HUES48 (cell line): ENCODE results near the gene PKN1.

ENCODE experiments used
- H3K27ac ChIP-seq: one replicate; pipeline ENCODE4 v1.7.0; 2013; ENCODE audit warnings: low read depth, low read length, inconsistent platforms
- H3K27me3 ChIP-seq: 2 replicates; pipeline ENCODE4 v1.6.1; 2013; ENCODE audit warnings: mild to moderate bottlenecking, low read length; ENCODE audit not compliant: control insufficient read depth, insufficient read depth
- H3K36me3 ChIP-seq: 2 replicates; pipeline ENCODE4 v1.6.1; 2013; ENCODE audit warnings: low read length; ENCODE audit not compliant: control insufficient read depth, insufficient read depth
- H3K4me1 ChIP-seq: 2 replicates; pipeline ENCODE4 v1.6.1; 2013; ENCODE audit warnings: mild to moderate bottlenecking, low read length; ENCODE audit not compliant: control insufficient read depth, insufficient read depth
- H3K4me3 ChIP-seq: 2 replicates; pipeline ENCODE4 v1.5.1; 2013; ENCODE audit warnings: mild to moderate bottlenecking, low read depth, low read length
- H3K9ac ChIP-seq: 2 replicates; pipeline ENCODE4 v1.6.1; 2013; ENCODE audit warnings: mild to moderate bottlenecking, low read depth, low read length, moderate library complexity
- H3K9me3 ChIP-seq: 2 replicates; pipeline ENCODE4 v1.6.1; 2013; ENCODE audit warnings: low read length; ENCODE audit not compliant: control insufficient read depth, insufficient read depth

PKN1 gene

GRCh38 chr19:14510311-14511228 is 77.5 kb downstream of the PKN1 start:
- H3K27me3 ChIP-seq: no peaks in the 10 kb centered on the region
- no peak overlapping the region for H3K4me3 ChIP-seq
- no peaks in the 10 kb centered on the region for H3K9me3 ChIP-seq
- H3K9ac ChIP-seq: no peak overlapping the region
- H3K36me3 ChIP-seq: peaks cover 16% of the 10 kb centered on the region
- H3K4me1 ChIP-seq: peaks cover 2% of the 10 kb centered on the region; the same call in 1 of the 2 replicates
- no peak overlapping the region for H3K27ac ChIP-seq

- Histone ChIP-seq H3K9ac (no peak overlapping the region), H3K27me3 (no peaks in the 10 kb centered on the region), H3K4me1 (0 out of 2 replicates have a peak, but pooled peaks cover 2% of the 10 kb centered on the region), H3K36me3 (peaks cover 22% of the 10 kb centered on the region), H3K9me3 (no peaks in the 10 kb centered on the region), H3K4me3 (no peak overlapping the region), H3K27ac (no peak overlapping the region)
Measured at GRCh38 chr19:14511229-14511593, 78.1 kb downstream of the PKN1 start.

- Histone ChIP-seq H3K4me3 (no peak overlapping the region), H3K36me3 (peaks cover 29% of the 10 kb centered on the region), H3K4me1 (peaks cover 10% of the 10 kb centered on the region; the same call in 1 of the 2 replicates), H3K27ac (no peak overlapping the region), H3K27me3 (no peaks in the 10 kb centered on the region), H3K9ac (no peak overlapping the region), H3K9me3 (no peaks in the 10 kb centered on the region)
Measured at GRCh38 chr19:14512406-14512961, 79.4 kb downstream of the PKN1 start.

GRCh38 chr19:14514215-14514863 is 81.2 kb downstream of the PKN1 start:
- peaks cover 10% of the 10 kb centered on the region; the same call in 1 of the 2 replicates for H3K4me1 ChIP-seq
- no peaks in the 10 kb centered on the region for H3K27me3 ChIP-seq
- H3K9me3 ChIP-seq: no peaks in the 10 kb centered on the region
- no peak overlapping the region for H3K27ac ChIP-seq
- no peak overlapping the region for H3K4me3 ChIP-seq
- H3K36me3 ChIP-seq: peaks cover 29% of the 10 kb centered on the region
- H3K9ac ChIP-seq: no peak overlapping the region

GRCh38 chr19:14515501-14516047 is 82.5 kb downstream of the PKN1 start:
- Histone ChIP-seq H3K4me3 (no peak overlapping the region), H3K36me3 (peaks cover 29% of the 10 kb centered on the region), H3K27ac (no peak overlapping the region), H3K9ac (no peak overlapping the region), H3K4me1 (peaks cover 17% of the 10 kb centered on the region; the same call in 1 of the 2 replicates), H3K9me3 (no peaks in the 10 kb centered on the region), H3K27me3 (no peaks in the 10 kb centered on the region)

GRCh38 chr19:14516048-14516534 is 83.0 kb downstream of the PKN1 start:
- Histone ChIP-seq H3K27ac (no peak overlapping the region), H3K4me1 (peaks cover 17% of the 10 kb centered on the region; the same call in 1 of the 2 replicates), H3K9ac (no peak overlapping the region), H3K27me3 (no peaks in the 10 kb centered on the region), H3K4me3 (peak overlapping the region; percentile 94; the same call in 1 of the 2 replicates), H3K36me3 (peaks cover 29% of the 10 kb centered on the region), H3K9me3 (no peaks in the 10 kb centered on the region)

GRCh38 chr19:14516746-14517438 is 83.8 kb downstream of the PKN1 start:
- Histone ChIP-seq H3K4me3 (peak overlapping the region; percentile 94), H3K27ac (no peak overlapping the region), H3K27me3 (no peaks in the 10 kb centered on the region), H3K36me3 (peaks cover 29% of the 10 kb centered on the region), H3K4me1 (peaks cover 17% of the 10 kb centered on the region; the same call in 1 of the 2 replicates), H3K9me3 (no peaks in the 10 kb centered on the region), H3K9ac (0 out of 2 replicates have a peak overlapping the region, but pooled peaks have one; percentile 38)

GRCh38 chr19:14517446-14517839 is 84.3 kb downstream of the PKN1 start:
- Histone ChIP-seq H3K4me1 (peaks cover 17% of the 10 kb centered on the region; the same call in 1 of the 2 replicates), H3K27ac (peak overlapping the region; percentile 93), H3K27me3 (no peaks in the 10 kb centered on the region), H3K36me3 (peaks cover 29% of the 10 kb centered on the region), H3K4me3 (peak overlapping the region; percentile 94), H3K9ac (0 out of 2 replicates have a peak overlapping the region, but pooled peaks have one; percentile 38), H3K9me3 (no peaks in the 10 kb centered on the region)

GRCh38 chr19:14517840-14518505 is 84.9 kb downstream of the PKN1 start, which contains the start of gene DNAJB1:
Gene DNAJB1 (minus strand): TSS chr19:14518397. CDS start chr19:14518349, 48 bp downstream.
- peaks cover 17% of the 10 kb centered on the region; the same call in 1 of the 2 replicates for H3K4me1 ChIP-seq

More at GRCh38 chr19:14517840-14518505, 84.9 kb downstream of the PKN1 start, which contains the start of gene DNAJB1:
- Histone ChIP-seq H3K36me3 (peaks cover 29% of the 10 kb centered on the region), H3K27ac (peak within 1 kb of the TSS; percentile 93), H3K4me3 (peak within 1 kb of the TSS; percentile 94), H3K27me3 (no peaks in the 10 kb centered on the region), H3K9me3 (no peaks in the 10 kb centered on the region), H3K9ac (peak within 1 kb of the TSS; percentile 85)
